Measurements from ENCODE around the gene CGA.

Gene CGA

GRCh38 chr6:87053312-87053711 is 41.6 kb downstream of the CGA start:
- Histone ChIP-seq H3K36me3 (ENCODE audit: insufficient read depth, insufficient read length, low read length) (no peaks in the 10 kb centered on the region), H3K4me1 (ENCODE audit: insufficient read depth, insufficient read length) (no peaks in the 10 kb centered on the region), H3K9me3 (ENCODE audit: insufficient read depth, low read length) (no peaks in the 10 kb centered on the region), H3K27me3 (ENCODE audit: insufficient read depth, insufficient read length) (no peaks in the 10 kb centered on the region), H3K4me3 (ENCODE audit: insufficient read length, low read depth) (no peak overlapping the region), H3K9ac (ENCODE audit: insufficient read length, low read depth) (no peak overlapping the region)
- DNase-seq (ENCODE audit: low read depth, low spot score): no peak
- TF ChIP-seq SUZ12 (IDR thresholded peaks at IDR 0.05; ENCODE audit: extremely low read depth, insufficient read depth, insufficient read length) (no peak), YY1 (IDR thresholded peaks at IDR 0.05; ENCODE audit: insufficient read depth, insufficient read length) (no peak), ZNF274 (IDR thresholded peaks at IDR 0.05; ENCODE audit: low read depth, low read length) (no peak)

- Histone ChIP-seq H3K27me3 (ENCODE audit: insufficient read depth, insufficient read length) (no peaks in the 10 kb centered on the region), H3K36me3 (ENCODE audit: insufficient read depth, insufficient read length, low read length) (no peaks in the 10 kb centered on the region), H3K9me3 (ENCODE audit: insufficient read depth, low read length) (no peaks in the 10 kb centered on the region), H3K4me3 (ENCODE audit: insufficient read length, low read depth) (no peak overlapping the region), H3K9ac (ENCODE audit: insufficient read length, low read depth) (no peak overlapping the region), H3K4me1 (ENCODE audit: insufficient read depth, insufficient read length) (no peaks in the 10 kb centered on the region)
- no peak for TF ChIP-seq YY1 (IDR thresholded peaks at IDR 0.05; ENCODE audit: insufficient read depth, insufficient read length)
- no peak for TF ChIP-seq SUZ12 (IDR thresholded peaks at IDR 0.05; ENCODE audit: extremely low read depth, insufficient read depth, insufficient read length)
- no peak for TF ChIP-seq ZNF274 (IDR thresholded peaks at IDR 0.05; ENCODE audit: low read depth, low read length)
- DNase-seq (ENCODE audit: low read depth, low spot score): no peak
Measured at GRCh38 chr6:87049779-87050178, 45.1 kb downstream of the CGA start.

GRCh38 chr6:87045521-87046075 is 49.3 kb downstream of the CGA start:
- DNase-seq (ENCODE audit: low read depth, low spot score): no peak
- Histone ChIP-seq H3K36me3 (ENCODE audit: insufficient read depth, insufficient read length, low read length) (no peaks in the 10 kb centered on the region), H3K4me1 (ENCODE audit: insufficient read depth, insufficient read length) (no peaks in the 10 kb centered on the region), H3K9me3 (ENCODE audit: insufficient read depth, low read length) (peaks cover 6% of the 10 kb centered on the region; the same call in 1 of the 2 replicates), H3K27me3 (ENCODE audit: insufficient read depth, insufficient read length) (no peaks in the 10 kb centered on the region), H3K4me3 (ENCODE audit: insufficient read length, low read depth) (no peak overlapping the region), H3K9ac (ENCODE audit: insufficient read length, low read depth) (no peak overlapping the region)
- TF ChIP-seq SUZ12 (IDR thresholded peaks at IDR 0.05; ENCODE audit: extremely low read depth, insufficient read depth, insufficient read length): no peak
- no peak for TF ChIP-seq ZNF274 (IDR thresholded peaks at IDR 0.05; ENCODE audit: low read depth, low read length)
- no peak for TF ChIP-seq YY1 (IDR thresholded peaks at IDR 0.05; ENCODE audit: insufficient read depth, insufficient read length)

- TF ChIP-seq YY1 (IDR thresholded peaks at IDR 0.05; ENCODE audit: insufficient read depth, insufficient read length) (no peak), ZNF274 (IDR thresholded peaks at IDR 0.05; ENCODE audit: low read depth, low read length) (no peak), SUZ12 (IDR thresholded peaks at IDR 0.05; ENCODE audit: extremely low read depth, insufficient read depth, insufficient read length) (no peak)
Measured at GRCh38 chr6:87040729-87041128, 54.2 kb downstream of the CGA start.

More at GRCh38 chr6:87040729-87041128, 54.2 kb downstream of the CGA start:
- H3K9ac ChIP-seq (ENCODE audit: insufficient read length, low read depth): no peak overlapping the region
- H3K36me3 ChIP-seq (ENCODE audit: insufficient read depth, insufficient read length, low read length): no peaks in the 10 kb centered on the region
- no peaks in the 10 kb centered on the region for H3K27me3 ChIP-seq (ENCODE audit: insufficient read depth, insufficient read length)
- no peak for DNase-seq (ENCODE audit: low read depth, low spot score)
- no peak overlapping the region for H3K4me3 ChIP-seq (ENCODE audit: insufficient read length, low read depth)
- H3K4me1 ChIP-seq (ENCODE audit: insufficient read depth, insufficient read length): no peaks in the 10 kb centered on the region
- H3K9me3 ChIP-seq (ENCODE audit: insufficient read depth, low read length): peaks cover 6% of the 10 kb centered on the region; the same call in 1 of the 2 replicates
